Pulmonary artery endothelial cell (primary cell): Measurements from ENCODE around the gene ZAR1L. TPM values are rescaled to one million over a fixed set of nuclear protein-coding genes. Genes with fewer than 3 reads are reported as not detected.

Experiments used
- DNase-seq: peaks from one replicate; pipeline ENCODE4 v3.0.0-alpha.2; 2011; ENCODE audit warnings: low read depth, low spot score
- total RNA-seq: library from RNA; depleted of rRNA; stranded (reverse); fragments of >200 nt; gene quantifications from 2 replicates; pipeline ENCODE4 v1.2.3, GENCODE V29; 2014

ZAR1L gene
- total RNA-seq, 1 donor from 2014 or later: not detected

GRCh38 chr13:32302461-32302860, 12.7 kb downstream of the ZAR1L start:
- no peak for DNase-seq

- DNase-seq: no peak
These were observed 14.2 kb downstream of the ZAR1L start for GRCh38 chr13:32300920-32301319.

GRCh38 chr13:32300406-32300805, 14.8 kb downstream of the ZAR1L start:
- DNase-seq: no peak

- no peak for DNase-seq
These were observed 15.3 kb downstream of the ZAR1L start for GRCh38 chr13:32299893-32300292.

- no peak for DNase-seq
These were observed 16.5 kb downstream of the ZAR1L start for GRCh38 chr13:32298695-32299094.

- DNase-seq: no peak
These were observed 18.0 kb downstream of the ZAR1L start for GRCh38 chr13:32297206-32297605.

GRCh38 chr13:32285633-32285965, 29.6 kb downstream of the ZAR1L start:
- no peak for DNase-seq

- peak; percentile 90 for DNase-seq
These were observed 30.1 kb downstream of the ZAR1L start for GRCh38 chr13:32284927-32285632.

- DNase-seq: no peak
These were observed 33.0 kb downstream of the ZAR1L start for GRCh38 chr13:32282096-32282711.

GRCh38 chr13:32281096-32281495, 34.1 kb downstream of the ZAR1L start:
- DNase-seq: no peak

GRCh38 chr13:32278426-32278825, 36.7 kb downstream of the ZAR1L start:
- no peak for DNase-seq

GRCh38 chr13:32277839-32278238, 37.3 kb downstream of the ZAR1L start:
- no peak for DNase-seq

- peak; percentile 30 for DNase-seq
These were observed 43.0 kb downstream of the ZAR1L start for GRCh38 chr13:32272021-32272683.

GRCh38 chr13:32267836-32268439, 47.2 kb downstream of the ZAR1L start:
- DNase-seq: no peak

- no peak for DNase-seq
These were observed 49.0 kb downstream of the ZAR1L start for GRCh38 chr13:32266130-32266529.

- no peak for DNase-seq
These were observed 49.4 kb downstream of the ZAR1L start for GRCh38 chr13:32265726-32266125.

- peak; percentile 92 for DNase-seq
These were observed 50.8 kb downstream of the ZAR1L start for GRCh38 chr13:32264407-32264806.

GRCh38 chr13:32262619-32263018, 52.5 kb downstream of the ZAR1L start:
- no peak for DNase-seq

- DNase-seq: no peak
These were observed 53.0 kb downstream of the ZAR1L start for GRCh38 chr13:32262165-32262564.

- peak; percentile 99 for DNase-seq
These were observed 53.6 kb downstream of the ZAR1L start for GRCh38 chr13:32261567-32261966.

- DNase-seq: no peak
These were observed 56.0 kb downstream of the ZAR1L start for GRCh38 chr13:32259116-32259515.

GRCh38 chr13:32257649-32258048, 57.5 kb downstream of the ZAR1L start:
- DNase-seq: no peak
